Activated CD4-positive, alpha-beta T cell treated with anti-CD3 and anti-CD28 coated beads for 4 hours (primary cell): ENCODE results near the gene TDRD10.

Source experiments
- DNase-seq, 2 donors: peaks; one replicate each; pipeline ENCODE4 v3.0.0-alpha.2; 2020

The TDRD10 gene

DNA sequence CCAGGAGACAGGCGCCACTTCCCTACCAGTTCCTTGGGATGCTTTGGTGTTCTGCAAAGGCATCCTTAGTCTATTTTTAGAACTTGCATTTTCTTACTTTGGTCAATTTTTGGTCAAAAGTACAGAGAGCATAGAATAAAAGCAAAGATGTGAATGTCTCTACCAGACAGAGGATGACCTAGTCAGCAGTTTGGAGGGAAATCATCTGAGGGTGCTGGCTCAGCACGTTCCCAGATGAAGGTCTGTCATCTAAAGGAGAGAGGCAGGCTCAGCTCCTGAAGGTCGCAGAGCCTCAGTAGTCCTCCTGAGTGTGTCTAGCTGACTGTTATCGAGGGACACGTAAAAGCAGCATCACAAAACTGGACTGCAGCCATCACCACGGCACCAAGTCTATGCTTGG lies 80.9 kb downstream of the TDRD10 start:
- DNase-seq, result no peak

- DNase-seq, result no peak
Observed at GRCh38 chr1:154583773-154584172, 81.8 kb downstream of the TDRD10 start.

DNA sequence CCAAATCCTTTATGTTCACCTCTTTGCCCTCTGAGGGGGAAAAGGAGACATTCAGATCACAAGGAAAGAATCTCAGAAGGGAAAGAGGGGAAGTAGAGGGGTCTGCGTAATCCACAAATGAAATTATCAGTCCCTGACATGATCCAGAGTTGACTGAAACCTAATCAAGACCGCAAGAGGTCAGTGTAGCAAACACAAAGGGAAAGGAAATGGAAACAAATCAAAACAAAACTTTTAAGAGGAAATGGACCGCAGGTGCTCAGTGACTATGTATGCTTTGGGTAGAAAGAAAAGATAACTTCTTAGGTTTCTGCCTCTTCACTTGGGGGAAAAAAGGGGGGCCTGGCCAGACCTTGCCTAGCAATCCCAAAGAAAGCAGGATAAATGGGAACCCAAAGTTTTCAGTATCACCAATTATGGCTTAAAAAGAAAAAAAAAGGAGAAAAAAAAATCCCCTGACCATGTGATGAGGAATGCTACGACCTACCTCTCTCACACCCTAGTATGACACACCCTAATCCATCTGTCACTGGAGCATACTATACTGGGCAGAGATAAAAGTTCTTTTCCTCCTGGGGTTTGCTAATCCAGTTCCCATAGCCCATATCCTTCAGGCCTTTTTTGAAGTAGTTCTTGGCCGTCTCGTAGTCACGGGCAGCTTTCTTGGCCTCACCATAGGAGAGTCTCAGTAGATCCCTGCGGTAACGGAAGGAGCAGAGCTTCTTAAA lies 82.4 kb downstream of the TDRD10 start:
- no peak for DNase-seq

- DNase-seq, result no peak
Observed at GRCh38 chr1:154586231-154586630, 84.2 kb downstream of the TDRD10 start.

DNA sequence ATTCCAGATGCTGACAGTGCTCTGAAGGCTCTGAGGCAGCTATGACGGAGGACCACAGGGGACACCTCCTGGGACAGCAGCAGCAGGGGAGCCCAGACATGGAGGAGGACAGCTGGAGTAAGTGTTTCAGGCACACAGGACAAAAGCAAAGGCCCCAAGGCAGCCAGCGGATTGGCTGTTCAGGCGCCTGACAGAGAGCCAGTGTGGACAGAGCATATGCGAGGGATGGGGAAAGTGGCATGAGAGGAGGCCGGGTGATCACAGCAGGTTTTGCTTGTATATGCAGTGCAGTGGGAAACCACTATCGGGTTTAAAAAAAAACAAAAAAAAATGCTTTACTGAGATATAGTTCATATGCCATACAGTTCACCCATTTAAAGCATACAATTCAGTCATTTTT lies 84.6 kb downstream of the TDRD10 start:
- DNase-seq, result no peak

- DNase-seq, result no peak
Observed at GRCh38 chr1:154589780-154590179, 87.8 kb downstream of the TDRD10 start.

- no peak for DNase-seq
Observed at GRCh38 chr1:154590756-154591155, 88.7 kb downstream of the TDRD10 start.

DNA sequence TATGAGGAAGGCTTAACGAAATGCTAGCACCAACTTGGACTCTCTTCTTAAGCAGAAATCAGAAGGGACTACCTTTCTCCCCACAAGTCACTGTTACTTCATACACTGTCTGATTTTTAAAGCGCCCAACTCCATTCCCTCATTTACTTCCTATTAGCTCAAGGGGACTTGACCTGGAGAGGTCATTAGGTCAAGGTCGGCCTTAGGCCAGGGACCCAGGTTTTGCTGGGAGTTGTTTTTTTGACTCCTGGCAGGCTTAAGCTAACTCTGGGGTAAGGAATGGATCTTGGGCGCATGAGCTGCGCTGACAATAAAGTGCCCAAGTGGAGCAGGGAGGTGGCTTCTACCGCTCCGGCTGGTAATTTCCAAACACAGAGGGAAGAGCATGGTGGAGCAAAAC lies 89.2 kb downstream of the TDRD10 start:
- DNase-seq, result no peak

DNA sequence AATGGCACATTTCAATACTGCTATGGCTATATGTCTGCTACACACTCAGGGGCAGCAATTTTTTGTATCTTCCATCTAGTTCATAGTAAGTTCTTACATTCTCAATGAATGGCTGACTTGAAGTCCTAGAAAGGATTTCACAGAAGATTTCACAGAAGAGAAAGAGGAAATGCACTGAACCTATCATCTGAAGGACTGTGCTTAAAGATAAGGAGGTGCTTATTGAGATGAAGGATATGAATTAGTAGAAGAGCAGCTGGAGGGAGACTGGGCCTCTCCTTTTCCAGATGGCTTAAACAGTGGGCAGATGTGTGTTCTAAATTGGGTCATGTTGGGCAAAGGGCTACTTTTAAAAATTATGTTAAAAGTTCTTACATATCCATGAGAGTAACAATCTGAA lies 91.4 kb downstream of the TDRD10 start:
- no peak for DNase-seq

- no peak for DNase-seq
Observed at GRCh38 chr1:154594811-154595210, 92.8 kb downstream of the TDRD10 start.

- no peak for DNase-seq
Observed at GRCh38 chr1:154595621-154596020, 93.6 kb downstream of the TDRD10 start.
